ENCODE data around the gene CPSF4L.

DNA sequence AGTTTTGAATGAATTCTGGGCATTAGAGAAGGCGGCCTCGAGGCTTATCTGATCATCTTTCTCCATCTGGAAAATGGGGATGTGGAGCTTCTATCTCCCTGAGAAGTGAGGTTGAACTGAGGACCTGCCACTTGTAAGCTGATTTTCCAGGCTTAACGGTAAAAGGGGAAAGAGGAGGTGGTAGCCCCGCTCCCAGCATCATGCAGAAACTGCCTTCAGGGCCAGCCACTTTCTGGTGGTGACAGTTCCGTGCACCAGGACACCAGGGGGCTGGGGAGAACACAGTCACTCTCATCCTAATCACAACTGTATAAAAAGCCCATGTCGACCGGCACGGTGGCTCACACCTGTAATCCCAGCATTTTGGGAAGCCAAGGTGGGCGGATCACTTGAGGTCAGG lies 20.9 kb upstream of the CPSF4L start:
- TF ChIP-seq, protein P1, sequence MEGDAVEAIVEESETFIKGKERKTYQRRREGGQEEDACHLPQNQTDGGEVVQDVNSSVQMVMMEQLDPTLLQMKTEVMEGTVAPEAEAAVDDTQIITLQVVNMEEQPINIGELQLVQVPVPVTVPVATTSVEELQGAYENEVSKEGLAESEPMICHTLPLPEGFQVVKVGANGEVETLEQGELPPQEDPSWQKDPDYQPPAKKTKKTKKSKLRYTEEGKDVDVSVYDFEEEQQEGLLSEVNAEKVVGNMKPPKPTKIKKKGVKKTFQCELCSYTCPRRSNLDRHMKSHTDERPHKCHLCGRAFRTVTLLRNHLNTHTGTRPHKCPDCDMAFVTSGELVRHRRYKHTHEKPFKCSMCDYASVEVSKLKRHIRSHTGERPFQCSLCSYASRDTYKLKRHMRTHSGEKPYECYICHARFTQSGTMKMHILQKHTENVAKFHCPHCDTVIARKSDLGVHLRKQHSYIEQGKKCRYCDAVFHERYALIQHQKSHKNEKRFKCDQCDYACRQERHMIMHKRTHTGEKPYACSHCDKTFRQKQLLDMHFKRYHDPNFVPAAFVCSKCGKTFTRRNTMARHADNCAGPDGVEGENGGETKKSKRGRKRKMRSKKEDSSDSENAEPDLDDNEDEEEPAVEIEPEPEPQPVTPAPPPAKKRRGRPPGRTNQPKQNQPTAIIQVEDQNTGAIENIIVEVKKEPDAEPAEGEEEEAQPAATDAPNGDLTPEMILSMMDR (conservative IDR thresholded peaks at IDR 0.05; ENCODE audit: low read length): no peak
- TF ChIP-seq EZH2phosphoT487 (IDR thresholded peaks at IDR 0.05; ENCODE audit: borderline replicate concordance, low read depth, low read length): no peak

Data from OCI-LY7 (cell line).